OCI-LY1 (cell line): ENCODE data around the gene MTERF4.

Source experiments
- H2AFZ ChIP-seq: fragments of 200-600 bp; sonication (generic), shearing (Covaris generic); 2 replicates; pipeline ENCODE4 v1.6.0; 2014; ENCODE audit warnings: antibody characterized with exemption, mild to moderate bottlenecking, low read length
- H3F3A ChIP-seq: fragments of 200-600 bp; sonication (generic), shearing (Covaris generic); 2 replicates; pipeline ENCODE4 v1.6.0; 2014; ENCODE audit warnings: mild to moderate bottlenecking, antibody characterized with exemption, low read length, moderate library complexity; ENCODE audit not compliant: insufficient read depth
- H3K27ac ChIP-seq: fragments of 200-600 bp; sonication (generic); 2 replicates; pipeline ENCODE4 v1.5.1; 2014; ENCODE audit warnings: low read length, mixed run types, mild to moderate bottlenecking, low read depth; ENCODE audit not compliant: poor library complexity, severe bottlenecking
- H3K27me3 ChIP-seq: fragments of 200-600 bp; sonication (generic); 2 replicates; pipeline ENCODE4 v1.6.0; 2014; ENCODE audit warnings: antibody characterized with exemption, mild to moderate bottlenecking, low read length, moderate library complexity; ENCODE audit not compliant: insufficient read depth
- H3K36me3 ChIP-seq: fragments of 200-600 bp; sonication (generic); 2 replicates; pipeline ENCODE4 v1.6.1; 2014; ENCODE audit warnings: mild to moderate bottlenecking, antibody characterized with exemption, low read length, moderate library complexity, mixed read lengths; ENCODE audit not compliant: insufficient read depth
- H3K4me1 ChIP-seq: fragments of 200-600 bp; sonication (generic); 2 replicates; pipeline ENCODE4 v1.5.1; 2014; ENCODE audit warnings: mild to moderate bottlenecking, low read length, moderate library complexity; ENCODE audit not compliant: insufficient read depth, severe bottlenecking
- H3K4me2 ChIP-seq: fragments of 200-600 bp; sonication (generic), shearing (Covaris generic); 2 replicates; pipeline ENCODE4 v1.6.1; 2014; ENCODE audit warnings: low read length
- H3K4me3 ChIP-seq: fragments of 200-600 bp; sonication (generic); 2 replicates; pipeline ENCODE4 v1.5.1; 2014; ENCODE audit warnings: low read length, low read depth, mild to moderate bottlenecking, mixed read lengths; ENCODE audit not compliant: poor library complexity, severe bottlenecking
- H3K79me2 ChIP-seq: fragments of 200-600 bp; shearing (Covaris generic); 2 replicates; pipeline ENCODE4 v1.6.1; 2016; ENCODE audit warnings: mixed run types, low read length, mixed read lengths; ENCODE audit not compliant: insufficient read depth
- H3K9ac ChIP-seq: fragments of 200-600 bp; sonication (generic), shearing (Covaris generic); 2 replicates; pipeline ENCODE4 v1.6.1; 2014; ENCODE audit warnings: mild to moderate bottlenecking, low read length, mixed read lengths
- H3K9me2 ChIP-seq: fragments of 200-600 bp; sonication (generic), shearing (Covaris generic); 2 replicates; pipeline ENCODE4 v1.6.1; 2014; ENCODE audit warnings: low read depth, mild to moderate bottlenecking, low read length, mixed read lengths
- H3K9me3 ChIP-seq: fragments of 200-600 bp; shearing (Covaris generic); 2 replicates; pipeline ENCODE4 v1.6.1; 2014; ENCODE audit warnings: low read length, mixed read lengths
- H4K20me1 ChIP-seq: fragments of 200-600 bp; sonication (generic), shearing (Covaris generic); 2 replicates; pipeline ENCODE4 v1.6.0; 2016; ENCODE audit warnings: mild to moderate bottlenecking, low read length; ENCODE audit not compliant: insufficient read depth
- EZH2 ChIP-seq: fragments of 200-600 bp; sonication (generic), shearing (Covaris generic); IDR thresholded peaks from 2 replicates; pipeline ENCODE4 v1.8.0; 2017; ENCODE audit warnings: borderline replicate concordance, mixed run types, mild to moderate bottlenecking, antibody characterized with exemption, low read length, moderate library complexity, mixed read lengths
- TF ChIP-seq, protein P1 (sequence below): fragments of 200-600 bp; sonication (generic), shearing (Covaris generic); IDR thresholded peaks from 2 replicates; pipeline ENCODE4 v1.5.1; 2017; ENCODE audit warnings: mild to moderate bottlenecking, antibody characterized with exemption, low read length, moderate library complexity, mixed read lengths

MTERF4 gene

GRCh38 chr2:241066171-241066892 is 35.8 kb downstream of the MTERF4 start:
- Histone ChIP-seq H2AFZ (no peak overlapping the region), H3K4me2 (no peak overlapping the region), H3K9ac (no peak overlapping the region), H4K20me1 (no peaks in the 10 kb centered on the region), H3F3A (0 out of 2 replicates have a peak, but pooled peaks cover 4% of the 10 kb centered on the region), H3K36me3 (no peaks in the 10 kb centered on the region), H3K9me3 (no peaks in the 10 kb centered on the region), H3K4me1 (no peaks in the 10 kb centered on the region), H3K9me2 (no peaks in the 10 kb centered on the region), H3K27me3 (no peaks in the 10 kb centered on the region), H3K79me2 (no peaks in the 10 kb centered on the region), H3K27ac (no peak overlapping the region), H3K4me3 (no peak overlapping the region)
- no peak for TF ChIP-seq EZH2
- TF ChIP-seq, protein P1, sequence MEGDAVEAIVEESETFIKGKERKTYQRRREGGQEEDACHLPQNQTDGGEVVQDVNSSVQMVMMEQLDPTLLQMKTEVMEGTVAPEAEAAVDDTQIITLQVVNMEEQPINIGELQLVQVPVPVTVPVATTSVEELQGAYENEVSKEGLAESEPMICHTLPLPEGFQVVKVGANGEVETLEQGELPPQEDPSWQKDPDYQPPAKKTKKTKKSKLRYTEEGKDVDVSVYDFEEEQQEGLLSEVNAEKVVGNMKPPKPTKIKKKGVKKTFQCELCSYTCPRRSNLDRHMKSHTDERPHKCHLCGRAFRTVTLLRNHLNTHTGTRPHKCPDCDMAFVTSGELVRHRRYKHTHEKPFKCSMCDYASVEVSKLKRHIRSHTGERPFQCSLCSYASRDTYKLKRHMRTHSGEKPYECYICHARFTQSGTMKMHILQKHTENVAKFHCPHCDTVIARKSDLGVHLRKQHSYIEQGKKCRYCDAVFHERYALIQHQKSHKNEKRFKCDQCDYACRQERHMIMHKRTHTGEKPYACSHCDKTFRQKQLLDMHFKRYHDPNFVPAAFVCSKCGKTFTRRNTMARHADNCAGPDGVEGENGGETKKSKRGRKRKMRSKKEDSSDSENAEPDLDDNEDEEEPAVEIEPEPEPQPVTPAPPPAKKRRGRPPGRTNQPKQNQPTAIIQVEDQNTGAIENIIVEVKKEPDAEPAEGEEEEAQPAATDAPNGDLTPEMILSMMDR = no peak

- H3K79me2 ChIP-seq = no peaks in the 10 kb centered on the region
- H3K27ac ChIP-seq = no peak overlapping the region
- TF ChIP-seq EZH2 = no peak
- TF ChIP-seq, protein P1 = no peak
- no peak overlapping the region for H3K9ac ChIP-seq
- 0 out of 2 replicates have a peak, but pooled peaks cover 4% of the 10 kb centered on the region for H3F3A ChIP-seq
- H3K4me3 ChIP-seq = no peak overlapping the region
- H2AFZ ChIP-seq = no peak overlapping the region
- H4K20me1 ChIP-seq = no peaks in the 10 kb centered on the region
- no peak overlapping the region for H3K4me2 ChIP-seq
- H3K9me3 ChIP-seq = no peaks in the 10 kb centered on the region
- no peaks in the 10 kb centered on the region for H3K4me1 ChIP-seq
- no peaks in the 10 kb centered on the region for H3K36me3 ChIP-seq
- no peaks in the 10 kb centered on the region for H3K27me3 ChIP-seq
- no peaks in the 10 kb centered on the region for H3K9me2 ChIP-seq
These were observed 36.7 kb downstream of the MTERF4 start for GRCh38 chr2:241065355-241065803.

GRCh38 chr2:241064802-241065354 is 37.2 kb downstream of the MTERF4 start:
- H3K9ac ChIP-seq = no peak overlapping the region
- no peak overlapping the region for H3K4me2 ChIP-seq
- TF ChIP-seq, protein P1 = no peak
- no peak for TF ChIP-seq EZH2
- H3K36me3 ChIP-seq = no peaks in the 10 kb centered on the region
- H3K79me2 ChIP-seq = no peaks in the 10 kb centered on the region
- H3K4me3 ChIP-seq = no peak overlapping the region
- H3F3A ChIP-seq = 0 out of 2 replicates have a peak, but pooled peaks cover 4% of the 10 kb centered on the region
- H3K27me3 ChIP-seq = no peaks in the 10 kb centered on the region
- H3K9me2 ChIP-seq = no peaks in the 10 kb centered on the region
- H4K20me1 ChIP-seq = no peaks in the 10 kb centered on the region
- no peaks in the 10 kb centered on the region for H3K4me1 ChIP-seq
- no peak overlapping the region for H2AFZ ChIP-seq
- H3K27ac ChIP-seq = no peak overlapping the region
- H3K9me3 ChIP-seq = no peaks in the 10 kb centered on the region
